Measurements from ENCODE around the gene SCN10A. TPM values are rescaled to one million over a fixed set of nuclear protein-coding genes. Genes with fewer than 3 reads are reported as not detected.
A peak's percentile ranks its signal among the peaks of the same experiment; 100 is the strongest.

The SCN10A gene
- total and polyA plus RNA-seq, 7 experiments from 2014 or later = not detected

DNA sequence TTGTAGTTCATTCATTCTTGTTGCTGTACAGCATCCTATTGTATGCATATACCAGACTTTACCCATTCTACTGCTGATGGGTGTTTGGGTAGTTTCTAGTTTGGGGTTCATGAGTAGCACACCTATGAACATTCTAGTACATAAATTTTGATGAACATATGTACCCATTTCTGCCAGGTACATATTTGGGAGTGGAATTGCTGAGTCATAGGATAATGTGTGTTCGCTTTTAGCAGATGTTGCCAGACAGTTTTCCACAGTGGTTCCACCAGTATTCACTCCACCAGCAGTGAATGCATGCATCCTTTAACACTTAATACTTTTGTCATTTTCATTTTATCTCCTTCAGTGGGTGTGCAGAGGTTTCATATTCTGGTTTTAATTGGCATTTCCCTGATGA lies 163.1 kb downstream of the SCN10A start:
- Histone ChIP-seq H3K27ac (ENCODE audit: low read depth, low read length) (no peak overlapping the region), H3K36me3 (ENCODE audit: control insufficient read depth in 2 of 3, insufficient read depth in 3 of 3, low read length in 3 of 3) (no peaks in the 10 kb centered on the region), H3K27me3 (ENCODE audit: control insufficient read depth in 2 of 2, insufficient read depth in 2 of 2, low read length in 2 of 2) (peaks cover 7 to 10% of the 10 kb centered on the region in 2 donors), H3K4me3 (ENCODE audit: low read length) (no peak overlapping the region), H3K4me1 (ENCODE audit: control insufficient read depth in 2 of 2, insufficient read depth in 2 of 2, low read length in 2 of 2) (peaks cover 5 to 6% of the 10 kb centered on the region in 2 donors), H3K9me3 (ENCODE audit: control insufficient read depth in 2 of 3, low read length in 3 of 3) (no peaks in the 10 kb centered on the region)
- Mint-ChIP-seq H3K4me1 (peaks cover 0 to 10% (median 8%) of the 10 kb centered on the region in 7 donors), H3K27me3 (peaks cover 16 to 38% (median 29%) of the 10 kb centered on the region in 5 donors), H3K9me3 (peaks cover 0 to 3% (median 0%) of the 10 kb centered on the region in 11 donors), H3K4me3 (no peak overlapping the region), H3K27ac (no peak overlapping the region), H3K36me3 (no peaks in the 10 kb centered on the region)
- no peak for ATAC-seq
- no peak for DNase-seq
- ChIA-PET CTCF (interaction anchor here (0.8 to 2.6 kb wide), 4 partner anchors 132 to 307 kb away, joined by 4 to 28 read pairs (median 6); partner anchors contain the start of genes EXOG and XYLB), POLR2A (no interaction called here)
- intact Hi-C loops (cut with micrococcal nuclease) = loop anchor here (5.0 to 10.0 kb wide), 4 partner anchors 306 to 642 kb away; partner anchors contain the start of genes ACAA1 (in 1 of the 2), MYD88 (in 1 of the 2) and XYLB (in 1 of the 2)

DNA sequence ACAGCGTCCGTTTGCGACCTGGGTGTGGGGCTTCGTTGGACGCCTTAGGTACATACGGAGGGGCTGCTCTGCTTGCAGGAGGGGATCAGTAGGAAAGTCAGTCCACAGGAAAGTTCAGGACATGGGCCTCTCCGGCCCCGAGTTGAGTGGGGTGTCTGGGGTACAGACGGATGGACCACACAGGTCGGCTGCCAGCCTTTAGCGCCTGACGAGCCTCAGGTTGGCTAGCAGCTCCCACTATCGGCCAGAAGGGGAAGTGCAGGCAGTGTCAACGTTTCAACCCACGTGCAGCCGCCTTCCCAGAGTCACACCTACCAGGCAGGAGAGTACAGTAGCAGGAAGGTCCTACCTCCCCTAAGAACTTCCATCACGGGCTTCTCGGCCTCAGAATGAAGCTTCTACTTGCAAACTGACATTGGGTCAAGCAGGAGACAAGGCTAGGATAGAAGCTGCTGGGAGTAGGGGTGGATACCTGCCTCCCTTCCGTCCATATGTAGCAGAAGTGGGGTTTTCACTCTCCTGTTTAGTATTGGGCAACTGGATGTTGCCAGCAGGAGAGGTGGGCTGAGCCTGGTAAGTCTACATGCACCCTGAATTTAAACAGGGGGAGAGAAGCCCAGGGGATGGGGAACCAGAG lies 164.7 kb downstream of the SCN10A start:
- H3K36me3 ChIP-seq (ENCODE audit: control insufficient read depth in 2 of 3, insufficient read depth in 3 of 3, low read length in 3 of 3) = no peaks in the 10 kb centered on the region
- CTCF ChIA-PET = interaction anchor here (0.6 to 2.6 kb wide), 10 partner anchors 10 to 524 kb away, joined by 3 to 28 read pairs (median 4); partner anchors contain the start of gene EXOG
- DNase-seq = peak; percentile 38 to 73 (median 66)
- intact Hi-C loops (cut with micrococcal nuclease) = loop anchor here (1.0 to 10.0 kb wide), 8 partner anchors 130 to 644 kb away; partner anchors contain the start of genes ACAA1 (in 2 of the 2), EXOG (in 2 of the 2), XYLB (in 2 of the 2) and MYD88 (in 1 of the 2)
- no peak overlapping the region for H3K27ac ChIP-seq (ENCODE audit: low read depth, low read length)
- Mint-ChIP-seq H3K9me3 (peaks cover 0 to 3% (median 0%) of the 10 kb centered on the region in 11 donors), H3K27ac (no peak overlapping the region), H3K36me3 (no peaks in the 10 kb centered on the region), H3K27me3 (peaks cover 4 to 23% (median 16%) of the 10 kb centered on the region in 5 donors), H3K4me1 (peaks cover 0 to 10% (median 8%) of the 10 kb centered on the region in 7 donors), H3K4me3 (no peak overlapping the region)
- H3K27me3 ChIP-seq (ENCODE audit: control insufficient read depth in 2 of 2, insufficient read depth in 2 of 2, low read length in 2 of 2) = peaks cover 10 to 11% of the 10 kb centered on the region in 2 donors
- peak overlapping the region; percentile 34 for H3K4me3 ChIP-seq (ENCODE audit: low read length)
- ATAC-seq = peak; percentile 73
- H3K9me3 ChIP-seq (ENCODE audit: control insufficient read depth in 2 of 3, low read length in 3 of 3) = no peaks in the 10 kb centered on the region
- H3K4me1 ChIP-seq (ENCODE audit: control insufficient read depth in 2 of 2, insufficient read depth in 2 of 2, low read length in 2 of 2) = peaks cover 5 to 6% of the 10 kb centered on the region in 2 donors
- POLR2A ChIA-PET = interaction anchor here (1.2 kb wide), 1 partner anchor 155 kb away, joined by 5 read pairs; no protein-coding TSS in a partner anchor

DNA sequence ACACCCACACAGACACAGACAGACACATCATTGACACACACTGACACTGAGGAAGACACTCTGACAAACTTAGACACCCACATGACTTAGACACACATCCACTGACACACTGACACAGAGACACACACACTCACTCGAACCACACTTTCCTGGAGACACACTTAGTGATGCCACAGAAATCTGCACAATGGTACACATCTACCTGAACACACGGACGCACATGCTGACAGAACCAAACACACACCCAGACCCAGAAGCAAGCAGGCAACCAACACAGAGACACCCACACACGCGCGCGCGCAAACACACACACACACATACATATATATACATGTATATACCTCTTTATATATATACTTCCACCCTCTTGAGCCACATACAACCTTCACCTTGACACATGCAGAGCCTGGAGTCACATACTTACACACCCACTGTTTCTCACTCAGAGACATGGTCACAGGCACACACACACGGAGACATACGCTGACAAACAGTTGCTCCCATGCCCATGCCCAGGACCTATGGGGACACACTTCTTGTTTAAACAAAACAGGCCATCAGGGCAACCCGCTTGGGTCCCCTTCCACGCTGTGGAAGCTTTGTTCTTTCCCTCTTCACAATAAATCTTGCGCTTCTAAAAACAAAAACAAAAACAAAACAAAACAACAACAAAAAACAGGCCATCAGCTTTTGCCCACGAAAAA lies 165.6 kb downstream of the SCN10A start:
- no peaks in the 10 kb centered on the region for H3K36me3 Mint-ChIP-seq
- ChIA-PET POLR2A (interaction anchor here (1.2 kb wide), 1 partner anchor 154 kb away, joined by 5 read pairs; no protein-coding TSS in a partner anchor), CTCF (interaction anchor here (0.6 to 2.6 kb wide), 6 partner anchors 19 to 160 kb away, joined by 3 to 28 read pairs (median 3); no protein-coding TSS in a partner anchor)
- H3K9me3 Mint-ChIP-seq = peaks cover 0 to 3% (median 0%) of the 10 kb centered on the region in 11 donors
- H3K27ac ChIP-seq (ENCODE audit: low read depth, low read length) = no peak overlapping the region
- ATAC-seq (no peak), DNase-seq (peak in 5 of 9 donors; percentile 25 to 38 (median 31))
- no peak overlapping the region for H3K4me3 Mint-ChIP-seq
- H3K4me3 ChIP-seq (ENCODE audit: low read length) = peak overlapping the region; percentile 56
- H3K4me1 Mint-ChIP-seq = peaks cover 0 to 8% (median 5%) of the 10 kb centered on the region in 7 donors
- no peaks in the 10 kb centered on the region for H3K36me3 ChIP-seq (ENCODE audit: control insufficient read depth in 2 of 3, insufficient read depth in 3 of 3, low read length in 3 of 3)
- intact Hi-C loops (cut with micrococcal nuclease) = loop anchor here (1.0 to 10.0 kb wide), 7 partner anchors 195 to 644 kb away; partner anchors contain the start of genes ACAA1 (in 2 of the 2), XYLB (in 2 of the 2) and MYD88 (in 1 of the 2)
- H3K27ac Mint-ChIP-seq = no peak overlapping the region
- no peaks in the 10 kb centered on the region for H3K9me3 ChIP-seq (ENCODE audit: control insufficient read depth in 2 of 3, low read length in 3 of 3)
- H3K27me3 Mint-ChIP-seq = peaks cover 4 to 17% (median 10%) of the 10 kb centered on the region in 5 donors
- H3K4me1 ChIP-seq (ENCODE audit: control insufficient read depth in 2 of 2, insufficient read depth in 2 of 2, low read length in 2 of 2) = peaks cover 5 to 6% of the 10 kb centered on the region in 2 donors
- H3K27me3 ChIP-seq (ENCODE audit: control insufficient read depth in 2 of 2, insufficient read depth in 2 of 2, low read length in 2 of 2) = peaks cover 10 to 11% of the 10 kb centered on the region in 2 donors

DNA sequence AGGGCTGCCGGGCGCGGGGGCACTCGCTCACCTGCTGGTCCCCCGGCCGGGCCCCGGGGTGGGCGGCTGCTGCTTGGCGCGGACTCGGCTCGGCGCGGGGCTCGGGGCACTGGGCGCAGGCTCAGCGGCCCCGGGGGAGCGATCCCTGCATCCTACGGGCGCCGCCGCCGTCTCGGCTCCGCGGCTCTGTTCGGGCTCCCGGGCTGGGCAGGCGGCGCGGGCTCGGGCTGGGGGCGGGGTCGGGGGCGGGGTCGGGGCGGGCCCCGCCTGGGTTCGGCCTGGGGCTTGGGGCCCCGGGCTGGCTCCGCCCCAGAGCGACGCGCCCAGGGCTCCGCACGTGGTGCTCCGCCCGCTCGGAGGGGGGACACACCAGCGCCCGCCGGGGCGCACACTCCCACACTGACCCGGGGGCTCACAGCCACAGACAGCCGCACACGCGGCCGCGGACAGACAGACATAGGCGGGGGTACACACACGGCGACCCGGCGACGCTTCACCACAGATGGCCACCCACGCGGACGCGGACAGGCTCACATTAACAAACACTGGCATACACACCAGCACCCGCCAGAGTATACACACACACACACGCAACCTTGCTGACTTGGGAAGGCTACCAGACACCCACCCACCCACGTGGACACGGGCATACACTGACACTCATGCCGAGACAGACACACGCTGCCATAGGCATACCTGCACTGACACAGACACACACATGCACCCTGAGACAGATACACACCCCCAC lies 166.3 kb downstream of the SCN10A start, which contains the start of gene SCN5A:
Gene SCN5A, minus strand, starts transcription at position 188 of the 748 bp plus-strand sequence. CDS start 16,380 bp downstream, outside the sequence.
- Mint-ChIP-seq H3K27ac (no peak within 1 kb of the TSS), H3K36me3 (no peaks in the 10 kb centered on the region), H3K27me3 (peaks cover 4 to 17% (median 10%) of the 10 kb centered on the region in 5 donors), H3K9me3 (peaks cover 0 to 3% (median 0%) of the 10 kb centered on the region in 11 donors), H3K4me3 (peak within 1 kb of the TSS in 9 of 10 donors; percentile 72 to 86 (median 81)), H3K4me1 (peaks cover 0 to 8% (median 5%) of the 10 kb centered on the region in 7 donors)
- Histone ChIP-seq H3K4me1 (ENCODE audit: control insufficient read depth in 2 of 2, insufficient read depth in 2 of 2, low read length in 2 of 2) (peaks cover 5 to 6% of the 10 kb centered on the region in 2 donors), H3K27me3 (ENCODE audit: control insufficient read depth in 2 of 2, insufficient read depth in 2 of 2, low read length in 2 of 2) (peaks cover 10 to 11% of the 10 kb centered on the region in 2 donors), H3K9me3 (ENCODE audit: control insufficient read depth in 2 of 3, low read length in 3 of 3) (no peaks in the 10 kb centered on the region), H3K27ac (ENCODE audit: low read depth, low read length) (no peak within 1 kb of the TSS), H3K36me3 (ENCODE audit: control insufficient read depth in 2 of 3, insufficient read depth in 3 of 3, low read length in 3 of 3) (no peaks in the 10 kb centered on the region), H3K4me3 (ENCODE audit: low read length) (peak within 1 kb of the TSS; percentile 56)
- CTCF ChIA-PET = no interaction called here
- peak in 8 of 9 donors; percentile 27 to 68 (median 37) for DNase-seq
- intact Hi-C loops (cut with micrococcal nuclease) = loop anchor here (1.0 to 10.0 kb wide), 9 partner anchors 193 to 645 kb away; partner anchors contain the start of genes ACAA1 (in 2 of the 2), XYLB (in 2 of the 2), MYD88 (in 1 of the 2) and SCN11A (in 1 of the 2)
- peak; percentile 83 for ATAC-seq
- POLR2A ChIA-PET = no interaction called here

DNA sequence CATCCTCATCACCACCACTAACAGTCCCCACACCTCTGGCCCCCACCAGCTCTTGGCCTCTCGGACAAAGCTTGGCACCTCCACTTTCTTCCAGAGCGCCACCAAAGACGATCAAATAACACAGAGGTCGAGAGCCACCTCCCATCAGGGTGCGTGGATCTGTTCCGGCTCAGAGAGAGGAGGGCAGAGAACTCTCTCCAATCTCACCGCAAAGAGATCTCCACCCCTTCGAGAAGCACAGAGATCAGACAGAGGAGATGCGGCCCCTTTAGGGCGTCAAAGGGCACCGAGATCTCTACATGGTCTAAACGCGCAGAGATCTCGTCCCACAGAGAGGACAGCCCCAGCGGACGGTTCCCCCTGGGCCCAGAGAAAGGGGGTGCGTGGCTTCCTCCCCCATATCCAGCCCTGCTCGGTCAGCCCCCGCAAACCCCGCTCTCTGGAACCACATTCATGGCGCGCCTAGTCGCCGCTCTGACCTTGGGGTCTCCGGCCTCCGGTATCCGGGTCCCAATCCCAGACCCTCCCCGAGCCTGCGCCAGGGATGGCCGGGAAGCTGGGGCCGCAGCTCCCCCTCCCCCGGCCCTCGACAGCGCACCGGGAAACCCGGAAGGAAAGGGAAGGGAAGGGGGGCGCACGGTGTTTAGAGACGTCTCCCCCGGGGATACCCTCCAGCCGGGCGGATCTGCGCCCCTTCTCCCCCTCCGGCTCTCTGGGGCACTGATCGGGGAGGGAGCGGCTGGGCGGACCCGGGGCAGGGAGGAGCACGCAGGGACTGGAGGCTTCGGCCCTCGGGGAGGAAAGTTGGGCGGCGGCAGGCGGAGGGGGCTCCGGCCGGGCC lies 167.1 kb downstream of the SCN10A start:
- H3K4me1 Mint-ChIP-seq = peaks cover 0 to 8% (median 5%) of the 10 kb centered on the region in 7 donors
- POLR2A ChIA-PET = no interaction called here
- peaks cover 9 to 16% (median 10%) of the 10 kb centered on the region in 5 donors for H3K27me3 Mint-ChIP-seq
- Histone ChIP-seq H3K36me3 (ENCODE audit: control insufficient read depth in 2 of 3, insufficient read depth in 3 of 3, low read length in 3 of 3) (no peaks in the 10 kb centered on the region), H3K4me1 (ENCODE audit: control insufficient read depth in 2 of 2, insufficient read depth in 2 of 2, low read length in 2 of 2) (peaks cover 5 to 6% of the 10 kb centered on the region in 2 donors), H3K27ac (ENCODE audit: low read depth, low read length) (no peak overlapping the region), H3K9me3 (ENCODE audit: control insufficient read depth in 2 of 3, low read length in 3 of 3) (no peaks in the 10 kb centered on the region), H3K27me3 (ENCODE audit: control insufficient read depth in 2 of 2, insufficient read depth in 2 of 2, low read length in 2 of 2) (peaks cover 10 to 11% of the 10 kb centered on the region in 2 donors), H3K4me3 (ENCODE audit: low read length) (peak overlapping the region; percentile 6)
- no peak overlapping the region for H3K27ac Mint-ChIP-seq
- peak overlapping the region in 9 of 10 donors; percentile 72 to 86 (median 81) for H3K4me3 Mint-ChIP-seq
- intact Hi-C loops (cut with micrococcal nuclease) = loop anchor here in 1 of 2 donors (5.0 kb wide), 2 partner anchors 193 to 403 kb away; partner anchors contain the start of genes SCN11A and WDR48
- peak; percentile 5 for ATAC-seq
- CTCF ChIA-PET = interaction anchor here (2.2 kb wide), 1 partner anchor 128 kb away, joined by 9 read pairs; no protein-coding TSS in a partner anchor
- no peaks in the 10 kb centered on the region for H3K36me3 Mint-ChIP-seq
- H3K9me3 Mint-ChIP-seq = peaks cover 0 to 3% (median 0%) of the 10 kb centered on the region in 11 donors
- DNase-seq = no peak

Measured in naive thymus-derived CD4-positive, alpha-beta T cell (primary cell).